Muscle layer of duodenum (tissue), 2 donors: Measurements from ENCODE around the gene FABP2.
A peak's percentile ranks its signal among the peaks of the same experiment; 100 is the strongest.
"Not testable (repeated sequence)": the region's sequence is repeated elsewhere in the genome, so short reads cannot be mapped to it uniquely, and the experiment has no call there.

ENCODE experiments used
- H3K27ac ChIP-seq: one replicate; pipeline ENCODE4 v1.7.0; 2013; ENCODE audit warnings: mild to moderate bottlenecking, low read length
- H3K27me3 ChIP-seq: one replicate; pipeline ENCODE4 v1.7.0; 2013; ENCODE audit warnings: low read depth, mild to moderate bottlenecking, control low read depth, low read length
- H3K36me3 ChIP-seq, 2 donors: one replicate each; pipeline ENCODE4 v1.7.0; 2013; ENCODE audit warnings: low read length in 2 of 2, control low read depth in 1 of 2, mild to moderate bottlenecking in 1 of 2; ENCODE audit not compliant: insufficient read depth in 2 of 2, control insufficient read depth in 1 of 2
- H3K4me1 ChIP-seq, 2 donors: one replicate each; pipeline ENCODE4 v1.7.0; 2013; ENCODE audit warnings: low read length in 2 of 2, mild to moderate bottlenecking in 2 of 2, control low read depth in 1 of 2, moderate library complexity in 1 of 2; ENCODE audit not compliant: insufficient read depth in 2 of 2, control insufficient read depth in 1 of 2
- H3K4me3 ChIP-seq, 2 donors: one replicate each; pipeline ENCODE4 v1.7.0; 2013; ENCODE audit warnings: low read length in 2 of 2, low read depth in 1 of 2, mild to moderate bottlenecking in 1 of 2
- H3K9me3 ChIP-seq, 2 donors: one replicate each; pipeline ENCODE4 v1.7.0; 2013; ENCODE audit warnings: low read length in 2 of 2, control low read depth in 1 of 2, mild to moderate bottlenecking in 1 of 2; ENCODE audit not compliant: control insufficient read depth in 1 of 2
- donor health status: healthy.

The FABP2 gene

DNA sequence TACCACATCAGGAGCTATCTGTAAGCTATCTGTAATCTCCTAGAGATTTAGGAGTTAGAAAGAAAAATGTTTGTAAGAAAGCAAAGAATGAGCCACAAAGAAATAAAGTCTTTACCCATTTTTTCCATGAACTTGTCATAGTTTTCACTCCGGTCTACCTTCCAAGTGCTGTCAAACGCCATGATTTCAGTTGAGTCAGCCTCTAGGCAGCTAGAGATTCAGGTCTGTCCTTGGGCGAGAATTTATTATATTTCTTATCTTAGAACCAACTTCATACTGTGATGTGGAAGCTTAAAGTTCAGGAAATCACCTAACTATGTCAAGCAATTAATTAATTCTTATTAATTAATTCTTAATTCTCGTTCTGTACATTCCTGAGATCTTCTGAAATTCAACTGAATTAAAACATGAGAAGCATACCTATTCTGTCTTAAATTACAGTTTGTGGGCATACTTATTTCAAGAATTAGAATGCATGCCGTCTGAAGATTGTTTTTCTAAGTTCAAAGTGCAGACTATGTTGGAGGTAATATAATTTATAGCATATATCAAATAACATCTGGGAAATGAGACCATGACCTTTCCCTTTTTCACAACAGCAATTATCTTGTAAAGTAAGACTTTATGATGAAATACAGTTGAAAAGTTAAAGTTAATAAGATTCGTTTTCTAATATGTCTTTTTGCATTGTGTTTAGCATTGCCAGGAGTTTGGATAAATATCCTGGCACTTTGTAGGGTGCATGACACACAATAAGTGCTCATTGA is at the start of gene FABP2:
TSS of gene FABP2 (minus strand) at position 218 of the 767 bp plus-strand sequence. CDS start at position 182, 36 bp downstream.
- Histone ChIP-seq H3K27me3 (no peaks in the 10 kb centered on the region), H3K9me3 (no peaks in the 10 kb centered on the region), H3K27ac (peak within 1 kb of the TSS; percentile 51), H3K4me3 (peak within 1 kb of the TSS in 1 of 2 donors; percentile 65), H3K36me3 (no peaks in the 10 kb centered on the region), H3K4me1 (no peaks in the 10 kb centered on the region)

DNA sequence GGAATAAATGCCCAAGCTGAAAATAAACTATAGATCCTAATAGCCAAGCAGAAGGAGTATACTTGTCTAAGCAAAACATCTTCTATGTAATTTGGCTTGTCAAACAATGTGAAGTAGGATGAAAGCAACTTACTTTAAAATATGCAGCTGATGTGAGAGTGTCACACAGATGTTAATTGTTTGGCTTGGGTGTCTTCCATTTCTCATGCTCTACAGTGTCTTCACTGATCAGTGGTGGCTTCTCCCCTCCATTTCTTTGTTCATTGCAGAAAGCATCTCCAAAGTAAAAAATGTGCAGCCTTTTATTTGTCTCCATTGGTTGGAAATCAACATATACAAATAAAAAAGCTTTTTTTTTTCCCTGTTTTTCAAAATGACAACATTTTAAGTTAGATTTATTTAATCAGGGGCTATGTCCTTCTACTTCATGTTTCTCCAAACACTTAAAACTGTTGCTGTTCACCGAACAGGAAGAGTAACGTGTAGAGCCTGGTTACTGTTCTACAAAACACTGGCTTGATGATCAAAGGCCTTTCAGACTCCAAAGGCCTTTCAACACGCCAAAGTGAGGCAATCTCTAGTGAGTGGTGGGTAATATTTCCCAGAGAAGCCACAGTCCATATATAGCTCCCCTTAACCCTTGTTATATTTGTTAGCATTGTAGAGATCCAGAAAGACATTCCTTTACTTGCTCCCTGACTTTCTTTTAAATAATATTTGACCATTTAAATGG is 49.2 kb upstream of the FABP2 start:
- not testable (repeated sequence) for H3K9me3 ChIP-seq, H3K27me3 ChIP-seq, H3K4me1 ChIP-seq, H3K36me3 ChIP-seq, H3K4me3 ChIP-seq, H3K27ac ChIP-seq

GRCh38 chr4:119370392-119370791 is 48.5 kb upstream of the FABP2 start:
- H3K9me3 ChIP-seq, H3K4me1 ChIP-seq, H3K27ac ChIP-seq, H3K36me3 ChIP-seq, H3K27me3 ChIP-seq, H3K4me3 ChIP-seq: not testable (repeated sequence)

DNA sequence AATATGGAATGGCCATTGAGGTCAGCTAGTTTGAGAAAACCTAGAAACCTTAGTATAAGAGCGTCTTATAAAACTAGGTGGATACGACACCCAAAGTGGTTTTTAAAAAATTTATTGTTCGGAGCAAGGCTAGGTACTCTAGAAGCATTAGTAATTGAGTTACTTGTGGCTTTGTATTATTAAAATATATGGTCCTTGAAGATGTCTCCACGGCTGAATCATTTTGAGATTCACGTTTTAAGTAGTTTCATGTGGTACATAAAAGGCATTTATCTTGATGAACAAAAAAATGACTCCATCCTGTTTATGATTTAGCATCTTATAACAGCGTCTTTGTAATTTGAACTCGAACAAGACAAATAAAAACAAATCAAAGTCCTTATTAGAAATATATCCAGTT is 44.9 kb upstream of the FABP2 start:
- H3K4me3 ChIP-seq, H3K27me3 ChIP-seq, H3K9me3 ChIP-seq, H3K36me3 ChIP-seq, H3K4me1 ChIP-seq, H3K27ac ChIP-seq: not testable (repeated sequence)

DNA sequence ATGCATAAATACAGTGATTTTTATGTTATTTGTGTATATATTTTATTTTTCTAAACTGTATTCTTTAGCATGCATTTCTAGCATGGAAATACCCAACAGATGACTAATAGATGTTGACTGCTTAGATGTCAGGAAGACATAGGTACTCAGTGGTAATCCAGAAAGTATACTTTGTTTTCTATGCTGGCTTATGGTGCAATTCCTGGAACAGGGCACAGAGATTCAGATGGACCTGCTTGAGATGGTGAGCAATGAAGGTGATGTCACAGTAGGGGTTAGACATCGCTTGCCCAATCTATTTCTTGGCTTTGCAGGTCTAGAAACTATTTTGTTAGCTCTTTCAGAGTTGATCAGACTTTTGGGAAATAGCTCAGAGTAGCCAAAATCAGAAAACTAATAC is 42.3 kb upstream of the FABP2 start:
- not testable (repeated sequence) for H3K9me3 ChIP-seq, H3K27me3 ChIP-seq, H3K4me1 ChIP-seq, H3K36me3 ChIP-seq, H3K4me3 ChIP-seq, H3K27ac ChIP-seq

GRCh38 chr4:119363372-119363771 is 41.4 kb upstream of the FABP2 start:
- not testable (repeated sequence) for H3K27ac ChIP-seq, H3K27me3 ChIP-seq, H3K4me1 ChIP-seq, H3K4me3 ChIP-seq, H3K9me3 ChIP-seq, H3K36me3 ChIP-seq

- not testable (repeated sequence) for H3K4me3 ChIP-seq, H3K9me3 ChIP-seq, H3K36me3 ChIP-seq, H3K27me3 ChIP-seq, H3K4me1 ChIP-seq, H3K27ac ChIP-seq
Measured at GRCh38 chr4:119362413-119362812, 40.5 kb upstream of the FABP2 start.

DNA sequence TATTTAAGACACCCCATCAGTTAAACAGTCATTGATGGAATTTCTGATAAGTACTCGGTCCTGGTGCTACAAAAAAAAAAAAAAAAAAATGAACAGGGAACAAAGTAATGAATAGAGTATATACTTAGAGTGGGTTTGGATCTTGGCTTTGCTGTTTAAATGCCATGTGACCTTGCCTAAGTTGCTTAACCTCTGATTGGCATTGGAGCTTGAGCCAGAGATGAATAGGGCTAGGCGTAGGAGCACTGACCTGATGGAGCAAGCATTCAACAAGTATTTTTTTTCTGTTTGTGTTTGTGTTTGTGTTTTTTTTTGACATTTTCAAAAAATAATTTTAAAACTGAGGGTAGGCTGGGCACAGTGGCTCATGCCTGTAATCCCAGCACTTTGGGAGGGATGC is 37.9 kb upstream of the FABP2 start:
- H3K9me3 ChIP-seq, H3K4me3 ChIP-seq, H3K4me1 ChIP-seq, H3K36me3 ChIP-seq, H3K27ac ChIP-seq, H3K27me3 ChIP-seq: not testable (repeated sequence)

DNA sequence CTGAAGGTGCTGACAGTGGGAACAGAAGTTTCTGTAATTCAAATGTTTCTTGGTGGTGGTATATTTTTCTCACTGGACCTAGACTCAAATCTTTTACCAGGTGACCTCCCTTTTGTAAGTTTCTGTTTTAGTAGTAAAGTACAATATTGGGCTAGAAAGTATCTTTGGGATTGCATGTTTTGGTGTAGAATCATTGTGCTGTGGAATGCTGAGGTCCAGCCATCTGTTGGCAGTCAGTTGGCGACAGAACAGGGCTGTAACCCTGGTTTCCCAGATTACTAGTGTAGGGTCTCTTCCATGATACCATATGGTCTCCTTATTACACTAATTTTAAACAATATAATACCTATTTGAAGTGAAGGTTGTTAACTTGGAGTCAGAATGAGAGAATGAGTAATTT is 34.9 kb upstream of the FABP2 start:
- not testable (repeated sequence) for H3K9me3 ChIP-seq, H3K27me3 ChIP-seq, H3K4me3 ChIP-seq, H3K4me1 ChIP-seq, H3K27ac ChIP-seq, H3K36me3 ChIP-seq

- H3K27ac ChIP-seq, result not testable (repeated sequence)
Measured at GRCh38 chr4:119356041-119356440, 34.1 kb upstream of the FABP2 start.

DNA sequence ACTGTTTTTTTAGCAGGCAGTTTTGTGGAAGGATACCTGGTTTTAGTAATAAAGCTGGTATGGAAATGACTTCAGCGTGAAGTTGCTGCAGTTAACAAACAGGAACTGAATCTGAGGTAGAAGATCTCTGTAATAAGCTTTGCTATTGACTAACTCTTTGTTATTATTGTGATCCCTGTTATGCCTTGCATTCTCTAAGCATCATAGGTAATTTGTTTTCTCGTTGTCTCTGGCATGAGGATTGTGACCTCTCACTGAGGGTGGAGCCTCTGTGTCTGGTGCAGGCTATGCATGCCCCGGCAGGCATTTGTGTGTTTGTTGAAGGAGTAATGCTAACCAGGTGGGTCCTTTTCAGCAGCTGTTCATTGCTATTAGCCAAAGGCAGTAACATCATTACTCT is 31.4 kb upstream of the FABP2 start:
- not testable (repeated sequence) for H3K27me3 ChIP-seq, H3K4me1 ChIP-seq, H3K4me3 ChIP-seq, H3K36me3 ChIP-seq, H3K27ac ChIP-seq, H3K9me3 ChIP-seq

More at GRCh38 chr4:119356041-119356440, 34.1 kb upstream of the FABP2 start:
- H3K4me3 ChIP-seq, H3K4me1 ChIP-seq, H3K36me3 ChIP-seq, H3K9me3 ChIP-seq, H3K27me3 ChIP-seq: not testable (repeated sequence)

GRCh38 chr4:119348169-119348568 is 26.2 kb upstream of the FABP2 start:
- H3K27ac ChIP-seq, H3K4me1 ChIP-seq, H3K27me3 ChIP-seq, H3K9me3 ChIP-seq, H3K4me3 ChIP-seq, H3K36me3 ChIP-seq: not testable (repeated sequence)
